Measurements from ENCODE around the gene ULK4. TPM values are rescaled to one million over a fixed set of nuclear protein-coding genes. Genes with fewer than 3 reads are reported as not detected.

ULK4 gene
- total and polyA plus RNA-seq, 2 of the 4 experiments (the other 2 are of a cell fraction): 2.7 to 5.0 TPM

- Histone ChIP-seq H3K27me3 (ENCODE audit: control insufficient read depth, insufficient read depth, low read length) (no peaks in the 10 kb centered on the region), H4K8ac (ENCODE audit: low read depth in 2 of 2, low read length in 2 of 2) (no peak overlapping the region), H3K4me3 (ENCODE audit: insufficient read depth, low read depth, low read length) (no peak overlapping the region), H3K4me2 (ENCODE audit: low read depth, low read length) (no peak overlapping the region), H3K4me1 (ENCODE audit: control insufficient read depth, insufficient read depth, low read length) (no peaks in the 10 kb centered on the region; the same call in 1 of the 2 replicates), H4K91ac (ENCODE audit: insufficient read depth, low read depth, low read length) (no peak overlapping the region), H3K9ac (ENCODE audit: low read depth, low read length) (no peak overlapping the region), H3K9me3 (ENCODE audit: control insufficient read depth, insufficient read depth, low read length) (no peaks in the 10 kb centered on the region), H2BK20ac (ENCODE audit: low read depth, low read length) (no peak overlapping the region), H2BK15ac (ENCODE audit: low read depth, low read length) (no peak overlapping the region), H4K20me1 (ENCODE audit: insufficient read depth, low read length) (no peaks in the 10 kb centered on the region; the same call in 1 of the 2 replicates), H3K79me1 (ENCODE audit: low read depth in 1 of 2, low read length in 2 of 2) (no peaks in the 10 kb centered on the region), H3K18ac (ENCODE audit: low read depth, low read length) (no peak overlapping the region), H2AK5ac (ENCODE audit: low read depth, low read length) (no peak overlapping the region), H3K14ac (replicated peaks; ENCODE audit: low read depth, low read length) (no peak overlapping the region), H2AFZ (replicated peaks; ENCODE audit: low read length, poor library complexity) (no peak overlapping the region), H3K23ac (ENCODE audit: low read depth, low read length) (no peak overlapping the region), H2BK5ac (ENCODE audit: low read depth, low read length, poor library complexity, severe bottlenecking) (no peak overlapping the region), H4K5ac (ENCODE audit: low read depth, low read length) (no peak overlapping the region), H3K4ac (ENCODE audit: low read depth, low read length) (no peak overlapping the region), H3K9me1 (ENCODE audit: insufficient read depth, low read length) (no peaks in the 10 kb centered on the region), H2BK120ac (ENCODE audit: low read depth, low read length) (no peak overlapping the region), H3K36me3 (ENCODE audit: control insufficient read depth, insufficient read depth, low read length) (no peaks in the 10 kb centered on the region), H2AK9ac (replicated peaks; ENCODE audit: low read depth, low read length, poor library complexity) (no peak overlapping the region), H3K56ac (ENCODE audit: extremely low read depth, insufficient read depth, low read length) (no peak overlapping the region), H3K27ac (ENCODE audit: insufficient read depth, low read length) (no peak overlapping the region)
- WGBS, 2 experiments (ENCODE audit: extremely low coverage in 2 of 2, insufficient read length in 1 of 2): 100% methylated on average over 1 of the region's 1 CpG; no CpG with 5 or more reads in 1 of the 2 experiments
- BruUV-seq (replicated peaks): no TSS peak
- ChIA-PET POLR2A (ENCODE audit: unreplicated experiment) (no interaction called here), CTCF (no interaction called here)
- ATAC-seq (ENCODE audit: low read depth) (no peak), DNase-seq (no peak)
- TF ChIP-seq CHD1 (IDR thresholded peaks at IDR 0.05; ENCODE audit: low read depth, low read length) (no peak), FOS (IDR thresholded peaks at IDR 0.05; ENCODE audit: low read depth, low read length) (no peak), MAFK (IDR thresholded peaks at IDR 0.05; ENCODE audit: low read depth, low read length) (no peak), RCOR1 (IDR thresholded peaks at IDR 0.05; ENCODE audit: insufficient replicate concordance, low read length) (no peak), USF2 (IDR thresholded peaks at IDR 0.05; ENCODE audit: low read depth, low read length) (no peak), BHLHE40 (IDR thresholded peaks at IDR 0.05; ENCODE audit: low read depth, low read length) (no peak), SMC3 (IDR thresholded peaks at IDR 0.05; ENCODE audit: low read depth, low read length) (no peak), CEBPB (IDR thresholded peaks at IDR 0.05; ENCODE audit: low read depth, low read length) (no peak), POLR2A (IDR thresholded peaks at IDR 0.05; ENCODE audit: low read depth, low read length) (no peak), MXI1 (IDR thresholded peaks at IDR 0.05; ENCODE audit: borderline replicate concordance, low read depth, low read length) (no peak)
- TF ChIP-seq, protein P1, sequence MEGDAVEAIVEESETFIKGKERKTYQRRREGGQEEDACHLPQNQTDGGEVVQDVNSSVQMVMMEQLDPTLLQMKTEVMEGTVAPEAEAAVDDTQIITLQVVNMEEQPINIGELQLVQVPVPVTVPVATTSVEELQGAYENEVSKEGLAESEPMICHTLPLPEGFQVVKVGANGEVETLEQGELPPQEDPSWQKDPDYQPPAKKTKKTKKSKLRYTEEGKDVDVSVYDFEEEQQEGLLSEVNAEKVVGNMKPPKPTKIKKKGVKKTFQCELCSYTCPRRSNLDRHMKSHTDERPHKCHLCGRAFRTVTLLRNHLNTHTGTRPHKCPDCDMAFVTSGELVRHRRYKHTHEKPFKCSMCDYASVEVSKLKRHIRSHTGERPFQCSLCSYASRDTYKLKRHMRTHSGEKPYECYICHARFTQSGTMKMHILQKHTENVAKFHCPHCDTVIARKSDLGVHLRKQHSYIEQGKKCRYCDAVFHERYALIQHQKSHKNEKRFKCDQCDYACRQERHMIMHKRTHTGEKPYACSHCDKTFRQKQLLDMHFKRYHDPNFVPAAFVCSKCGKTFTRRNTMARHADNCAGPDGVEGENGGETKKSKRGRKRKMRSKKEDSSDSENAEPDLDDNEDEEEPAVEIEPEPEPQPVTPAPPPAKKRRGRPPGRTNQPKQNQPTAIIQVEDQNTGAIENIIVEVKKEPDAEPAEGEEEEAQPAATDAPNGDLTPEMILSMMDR (conservative IDR thresholded peaks at IDR 0.05; ENCODE audit: low read depth, low read length): no peak
- dilution Hi-C loops (cut with HindIII; ENCODE audit: low sequenced_read_pairs, unreplicated experiment): no loop called here
- intact Hi-C loops (cut with micrococcal nuclease): no loop called here
- in situ Hi-C loops (cut with MboI; ENCODE audit: low sequenced_read_pairs): no loop called here
Measured at GRCh38 chr3:41936384-41936783, 25.5 kb downstream of the ULK4 start.
